K562 (cell line): ENCODE measurements around the gene HOTAIR. TPM values are rescaled to one million over a fixed set of nuclear protein-coding genes. Genes with fewer than 3 reads are reported as not detected.

Experiments
- ATAC-seq: fragments of 200-7000 bp; cut with Tn5 transposase; 3 replicates; pipeline ENCODE4 v1.9.1; 2020; ENCODE audit warnings: moderate library complexity
- BruUV-seq: library from RNA; stranded (reverse); fragments of 400-500 nt; replicated peaks from 2 replicates; lab custom pipeline; 2021; lab: Mats Ljungman, UMichigan
- CTCF ChIA-PET: fragments of 300-600 bp; formaldehyde crosslinking; extraction: SDS; loops from one replicate; lab custom pipeline; 2021; ENCODE audit warnings: low intra/inter-chr PET ratio; lab: Yijun Ruan, JAX
- POLR2A ChIA-PET: fragments of 300-600, 350-650 bp; sonication (Branson Sonifier 250); formaldehyde crosslinking; extraction: SDS; loops from one replicate; lab custom pipeline; 2021; ENCODE audit warnings: antibody characterized with exemption, inconsistent platforms; lab: Yijun Ruan, JAX
- DNase-seq, 4 experiments: peaks; one replicate each; pipeline versions ENCODE4 v3.0.0 to v3.0.0-alpha.2; 2011 to 2018; ENCODE audit warnings: low spot score in 3 of 4, mixed read lengths in 3 of 4; ENCODE audit errors: extremely low read depth in 1 of 4
- FAIRE-seq: peaks from 2 replicates; lab custom pipeline; 2011; peaks lifted over from hg19 to GRCh38; lab: Jason Lieb, UNC
- H2AFZ ChIP-seq: 2 replicates; pipeline ENCODE4 v1.6.0; 2011; ENCODE audit warnings: low read depth, low read length, control low read depth, inconsistent platforms
- H3K27ac ChIP-seq: fragments of 200-600 bp; 3 replicates; pipeline ENCODE4 v1.8.0; 2011; ENCODE audit warnings: low read depth, mild to moderate bottlenecking, control low read depth, inconsistent platforms, low read length, moderate library complexity, mixed read lengths; ENCODE audit errors: extremely low read depth
- H3K27me3 ChIP-seq, 2 experiments: fragments of 300-600 bp in 1 of 2; 2 replicates in 1 of 2; 3 replicates in 1 of 2; pipeline versions ENCODE4 v1.6.0 to v1.8.0; 2011; ENCODE audit warnings: inconsistent platforms in 2 of 2, low read length in 2 of 2, mild to moderate bottlenecking in 1 of 2, mixed read lengths in 1 of 2, moderate library complexity in 1 of 2; ENCODE audit not compliant: control insufficient read depth in 2 of 2, insufficient read depth in 2 of 2
- H3K36me3 ChIP-seq: fragments of 300-600 bp; 3 replicates; pipeline ENCODE4 v1.8.0; 2011; ENCODE audit warnings: mild to moderate bottlenecking, low read length, inconsistent platforms; ENCODE audit not compliant: control insufficient read depth, insufficient read depth
- H3K4me1 ChIP-seq, 2 experiments: fragments of 200-600 bp in 1 of 2; replicated peaks in 1 of 2; 2 replicates in 1 of 2; 3 replicates in 1 of 2; pipeline versions ENCODE4 v1.5.1 to v1.8.0; 2011; ENCODE audit warnings: inconsistent platforms in 2 of 2, low read length in 2 of 2, mild to moderate bottlenecking in 1 of 2, mixed read lengths in 1 of 2, moderate library complexity in 1 of 2; ENCODE audit not compliant: control insufficient read depth in 2 of 2, insufficient read depth in 2 of 2
- H3K4me2 ChIP-seq: 2 replicates; pipeline ENCODE4 v1.6.1; 2011; ENCODE audit warnings: low read length, control low read depth, inconsistent platforms, mixed read lengths; ENCODE audit not compliant: insufficient read depth
- H3K4me3 ChIP-seq: fragments of 200-600 bp; sonication (generic), shearing (Covaris generic); 2 replicates; pipeline ENCODE4 v1.5.1; 2016; ENCODE audit warnings: control low read depth, inconsistent platforms
- H3K79me2 ChIP-seq: fragments of 200-600 bp; 3 replicates; pipeline ENCODE4 v1.8.0; 2011; ENCODE audit warnings: low read length, inconsistent platforms; ENCODE audit not compliant: control insufficient read depth, insufficient read depth
- H3K9ac ChIP-seq, 2 experiments: 2 replicates each; pipeline versions ENCODE4 v1.6.0 to v1.6.1; 2011; ENCODE audit warnings: low read depth in 2 of 2, low read length in 2 of 2, control low read depth in 1 of 2, inconsistent platforms in 1 of 2, mild to moderate bottlenecking in 1 of 2, mixed read lengths in 1 of 2; ENCODE audit not compliant: insufficient read depth in 1 of 2
- H3K9me1 ChIP-seq: one replicate; pipeline ENCODE4 v1.6.0; 2011; ENCODE audit warnings: inconsistent platforms, mild to moderate bottlenecking, low read length, moderate library complexity; ENCODE audit not compliant: control insufficient read depth, insufficient read depth
- H3K9me3 ChIP-seq: replicated peaks from 2 replicates; pipeline ENCODE4 v1.5.1; 2011; ENCODE audit warnings: low read depth, low read length, inconsistent platforms; ENCODE audit not compliant: control insufficient read depth, insufficient read depth
- H4K20me1 ChIP-seq: replicated peaks from 2 replicates; pipeline ENCODE4 v1.6.1; 2011; ENCODE audit warnings: low read length, inconsistent platforms, mixed read lengths; ENCODE audit not compliant: control insufficient read depth, insufficient read depth
- NRF1 ChIP-seq, 2 experiments: fragments of 450-650 bp; IDR thresholded peaks in 1 of 2; conservative IDR thresholded peaks in 1 of 2; 2 replicates each; pipeline ENCODE4 v1.6.1; 2014; ENCODE audit warnings: mild to moderate bottlenecking in 2 of 2
- POLR2G ChIP-seq: fragments of 200-400 bp; formaldehyde crosslinking; IDR thresholded peaks from 2 replicates; pipeline ENCODE4 v1.6.1; 2017; ENCODE audit warnings: low read depth, mild to moderate bottlenecking, antibody characterized with exemption, low read length, moderate library complexity
- WGBS: fragments of 100-300 bp; shearing (Covaris generic); methylation state at CpG from one replicate; pipeline ENCODE4 v1.1.6; 2016; ENCODE audit warnings: low coverage, mixed read lengths; ENCODE audit not compliant: insufficient coverage; ENCODE audit errors: missing lambda C conversion rate; 5-methylcytosine and 5-hydroxymethylcytosine counted together
- in situ Hi-C: fragments of 300-500 bp; cut with MboI; formaldehyde crosslinking; loops from 4 replicates; pipeline ENCODE4 v1.15.0; 2018; ENCODE audit warnings: inconsistent platforms, mixed read lengths
- intact Hi-C: fragments of 100-400 bp; cut with micrococcal nuclease; formaldehyde crosslinking; loops from 2 replicates; pipeline ENCODE4 v1.14.2; 2022
- polyA plus RNA-seq, 8 experiments: library from polyadenylated mRNA; depleted of rRNA in 4 of 8; stranded (reverse) in 5 of 8; unstranded in 3 of 8; fragments of >200 nt; fragmentation: Nextera tagmentation in 2 of 8; fragmentation: Illumina TruSeq in 1 of 8; extraction: Ambion mirVana in 2 of 8; extraction: Trizol in 1 of 8; gene quantifications; 2 replicates each; pipeline versions ENCODE4 v1.2.1 to v1.2.3, GENCODE V29; 2011 to 2014; ENCODE audit warnings: inconsistent platforms in 1 of 8, missing spikeins in 1 of 8
- total RNA-seq, 7 experiments: library from RNA; depleted of rRNA in 6 of 7; stranded (reverse); fragments of >200 nt in 6 of 7; fragmentation: Illumina TruSeq in 2 of 7; extraction: Trizol in 2 of 7; gene quantifications; 2 replicates each; pipeline versions ENCODE4 v1.2.1 to v1.2.3, GENCODE V29; 2011 to 2021; ENCODE audit warnings: low replicate concordance in 1 of 7
- TF ChIP-seq, protein P1 (sequence below): sonication (generic); formaldehyde crosslinking; IDR thresholded peaks from 2 replicates; pipeline ENCODE4 v1.8.0; 2022; ENCODE audit warnings: mild to moderate bottlenecking, low read depth, missing genetic modification reagents
- TF ChIP-seq, protein P2 (sequence below): fragments of 250-450 bp; sonication (Bioruptor Pico); IDR thresholded peaks from 2 replicates; pipeline ENCODE4 v1.8.0; 2022; ENCODE audit warnings: inconsistent platforms
- TF ChIP-seq, protein P3 (sequence below), 2 experiments: fragments of 450-650 bp; conservative IDR thresholded peaks; 2 replicates each; pipeline ENCODE4 v1.6.1; 2017; ENCODE audit warnings: mild to moderate bottlenecking in 2 of 2, moderate library complexity in 2 of 2

HOTAIR gene
- total and polyA plus RNA-seq, 9 of the 15 experiments (the other 6 are each of a cell fraction or from before 2014, with no cell fraction given): 0.04 TPM; not detected in 8

- TF ChIP-seq, protein P1, sequence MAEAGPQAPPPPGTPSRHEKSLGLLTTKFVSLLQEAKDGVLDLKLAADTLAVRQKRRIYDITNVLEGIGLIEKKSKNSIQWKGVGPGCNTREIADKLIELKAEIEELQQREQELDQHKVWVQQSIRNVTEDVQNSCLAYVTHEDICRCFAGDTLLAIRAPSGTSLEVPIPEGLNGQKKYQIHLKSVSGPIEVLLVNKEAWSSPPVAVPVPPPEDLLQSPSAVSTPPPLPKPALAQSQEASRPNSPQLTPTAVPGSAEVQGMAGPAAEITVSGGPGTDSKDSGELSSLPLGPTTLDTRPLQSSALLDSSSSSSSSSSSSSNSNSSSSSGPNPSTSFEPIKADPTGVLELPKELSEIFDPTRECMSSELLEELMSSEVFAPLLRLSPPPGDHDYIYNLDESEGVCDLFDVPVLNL: no peak
- TF ChIP-seq NRF1 (conservative IDR thresholded peaks at IDR 0.05 in 1 of 2, IDR thresholded peaks at IDR 0.05 in 1 of 2): peak; percentile 11 to 14; a peak in 1 of 4 replicates
- TF ChIP-seq, protein P2, sequence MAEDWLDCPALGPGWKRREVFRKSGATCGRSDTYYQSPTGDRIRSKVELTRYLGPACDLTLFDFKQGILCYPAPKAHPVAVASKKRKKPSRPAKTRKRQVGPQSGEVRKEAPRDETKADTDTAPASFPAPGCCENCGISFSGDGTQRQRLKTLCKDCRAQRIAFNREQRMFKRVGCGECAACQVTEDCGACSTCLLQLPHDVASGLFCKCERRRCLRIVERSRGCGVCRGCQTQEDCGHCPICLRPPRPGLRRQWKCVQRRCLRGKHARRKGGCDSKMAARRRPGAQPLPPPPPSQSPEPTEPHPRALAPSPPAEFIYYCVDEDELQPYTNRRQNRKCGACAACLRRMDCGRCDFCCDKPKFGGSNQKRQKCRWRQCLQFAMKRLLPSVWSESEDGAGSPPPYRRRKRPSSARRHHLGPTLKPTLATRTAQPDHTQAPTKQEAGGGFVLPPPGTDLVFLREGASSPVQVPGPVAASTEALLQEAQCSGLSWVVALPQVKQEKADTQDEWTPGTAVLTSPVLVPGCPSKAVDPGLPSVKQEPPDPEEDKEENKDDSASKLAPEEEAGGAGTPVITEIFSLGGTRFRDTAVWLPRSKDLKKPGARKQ (CRISPR knock-in tag): peak; percentile 55; the same call in 1 of the 2 replicates
Observed at GRCh38 chr12:54005531-54005852, 30.7 kb upstream of the HOTAIR start (continued).

DNA sequence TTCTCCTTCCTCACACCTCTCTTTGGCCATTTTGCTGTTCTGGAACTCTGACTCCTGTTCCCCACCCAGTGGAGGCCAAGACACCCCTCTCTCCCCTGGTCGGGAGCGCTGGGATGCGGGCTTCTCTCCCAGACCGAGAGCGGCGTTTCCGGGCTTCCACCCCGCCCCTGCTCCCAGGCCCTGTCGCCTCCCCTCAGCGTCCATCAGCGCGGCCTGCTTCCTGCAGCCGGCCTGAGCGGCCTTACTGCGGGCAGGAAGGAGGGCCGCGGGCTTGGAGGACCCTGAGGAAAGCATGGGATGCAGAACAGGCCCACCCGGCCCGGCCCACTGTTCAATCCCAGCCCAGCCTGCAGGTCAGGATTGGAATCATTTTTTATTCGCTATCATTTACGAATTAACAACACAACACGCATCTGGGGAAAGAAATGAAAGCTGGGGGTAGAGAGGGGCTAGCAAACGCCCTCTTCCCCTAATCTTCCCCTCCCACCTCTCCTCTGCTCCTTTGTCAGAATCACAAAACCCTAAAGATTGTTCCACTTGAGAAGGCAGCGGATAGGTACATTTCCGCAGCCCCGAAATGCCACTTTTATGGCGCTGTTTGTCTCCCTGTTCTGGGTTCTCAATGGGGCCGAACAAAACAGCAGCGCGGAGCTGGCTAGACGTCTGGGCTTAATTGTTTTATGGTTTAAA lies 30.2 kb upstream of the HOTAIR start:
- no peaks in the 10 kb centered on the region for H3K9me3 ChIP-seq
- H3K36me3 ChIP-seq: no peaks in the 10 kb centered on the region
- FAIRE-seq (no peak), DNase-seq (no peak), ATAC-seq (no peak)
- 80% methylated on average over 24 of the region's 31 CpGs for WGBS
- no peak overlapping the region for H3K4me3 ChIP-seq
- CTCF ChIA-PET: interaction anchor here (0.6 to 3.0 kb wide), 14 partner anchors 13 to 212 kb away, joined by 3 to 42 read pairs (median 8); partner anchors contain the start of genes HOXC10 and HOXC5
- no peak overlapping the region for H2AFZ ChIP-seq
- H3K79me2 ChIP-seq: peaks cover 13% of the 10 kb centered on the region
- no peak overlapping the region for H3K4me2 ChIP-seq
- in situ Hi-C loops: no loop called here
- POLR2A ChIA-PET: interaction anchor here (0.8 to 1.9 kb wide), 4 partner anchors 18 to 422 kb away, joined by 3 to 8 read pairs (median 4); no protein-coding TSS in a partner anchor
- intact Hi-C loops: loop anchor here (2.0 kb wide), 1 partner anchor 20 kb away; the partner anchor contains the start of gene HOXC10
- H3K27me3 ChIP-seq: no peaks in the 10 kb centered on the region
- no peaks in the 10 kb centered on the region for H3K9me1 ChIP-seq
- TF ChIP-seq POLR2G: peak; percentile 27; the same call in 1 of the 2 replicates
- TF ChIP-seq, protein P3, sequence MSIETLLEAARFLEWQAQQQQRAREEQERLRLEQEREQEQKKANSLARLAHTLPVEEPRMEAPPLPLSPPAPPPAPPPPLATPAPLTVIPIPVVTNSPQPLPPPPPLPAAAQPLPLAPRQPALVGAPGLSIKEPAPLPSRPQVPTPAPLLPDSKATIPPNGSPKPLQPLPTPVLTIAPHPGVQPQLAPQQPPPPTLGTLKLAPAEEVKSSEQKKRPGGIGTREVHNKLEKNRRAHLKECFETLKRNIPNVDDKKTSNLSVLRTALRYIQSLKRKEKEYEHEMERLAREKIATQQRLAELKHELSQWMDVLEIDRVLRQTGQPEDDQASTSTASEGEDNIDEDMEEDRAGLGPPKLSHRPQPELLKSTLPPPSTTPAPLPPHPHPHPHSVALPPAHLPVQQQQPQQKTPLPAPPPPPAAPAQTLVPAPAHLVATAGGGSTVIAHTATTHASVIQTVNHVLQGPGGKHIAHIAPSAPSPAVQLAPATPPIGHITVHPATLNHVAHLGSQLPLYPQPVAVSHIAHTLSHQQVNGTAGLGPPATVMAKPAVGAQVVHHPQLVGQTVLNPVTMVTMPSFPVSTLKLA (conservative IDR thresholded peaks at IDR 0.05): no peak
- H4K20me1 ChIP-seq: no peaks in the 10 kb centered on the region; the same call in 1 of the 2 replicates
- H3K4me1 ChIP-seq: peaks cover 21 to 52% of the 10 kb centered on the region in 2 experiments
- no peak overlapping the region for H3K9ac ChIP-seq
- no peak overlapping the region for H3K27ac ChIP-seq
- no TSS peak for BruUV-seq
